Sigmoid colon (tissue), 7 donors: ENCODE data around the gene MEIS1. TPM values are rescaled to one million over a fixed set of nuclear protein-coding genes. Genes with fewer than 3 reads are reported as not detected.

Experiments
- DNase-seq: peaks from one replicate; pipeline ENCODE4 v3.0.0-alpha.2; 2019
- H3K27ac ChIP-seq, 4 donors: fragments of 200-600 bp; sonication (generic); one replicate each; pipeline ENCODE4 v1.5.1; 2016 to 2019; ENCODE audit warnings: mild to moderate bottlenecking in 1 of 4
- H3K27me3 ChIP-seq, 3 donors: fragments of 200-600 bp; sonication (generic); one replicate each; pipeline ENCODE4 v1.5.1; 2019; ENCODE audit warnings: mild to moderate bottlenecking in 1 of 3
- H3K36me3 ChIP-seq, 4 donors: fragments of 200-600 bp; sonication (generic); one replicate each; pipeline ENCODE4 v1.5.1; 2016 to 2019
- H3K4me1 ChIP-seq, 4 donors: fragments of 200-600 bp; sonication (generic); one replicate each; pipeline ENCODE4 v1.5.1; 2017 to 2019
- H3K4me3 ChIP-seq, 4 donors: fragments of 200-600 bp; sonication (generic); one replicate each; pipeline ENCODE4 v1.5.1; 2017 to 2019; ENCODE audit warnings: mild to moderate bottlenecking in 2 of 4, moderate library complexity in 1 of 4
- H3K9me3 ChIP-seq, 4 donors: fragments of 200-600 bp in 3 of 4; sonication (generic) in 3 of 4; one replicate each; pipeline versions ENCODE4 v1.5.1 to v1.6.1; 2013 to 2019
- CTCF ChIP-seq, 4 experiments: fragments of 450-650 bp in 3 of 4; fragments of 200-600 bp in 1 of 4; IDR thresholded peaks; one replicate each; pipeline ENCODE4 v1.5.1; 2016 to 2019; ENCODE audit warnings: antibody characterized with exemption in 4 of 4, mild to moderate bottlenecking in 3 of 4, moderate library complexity in 2 of 4
- EP300 ChIP-seq, 4 donors: sonication (generic); formaldehyde crosslinking; IDR thresholded peaks; one replicate each; pipeline ENCODE4 v1.6.1; 2017; ENCODE audit warnings: antibody characterized with exemption in 4 of 4
- POLR2A ChIP-seq, 2 donors: fragments of 450-650 bp; IDR thresholded peaks; one replicate each; pipeline ENCODE4 v1.6.1; 2016; ENCODE audit warnings: antibody characterized with exemption in 2 of 2, mild to moderate bottlenecking in 2 of 2, moderate library complexity in 2 of 2
- POLR2AphosphoS5 ChIP-seq, 4 donors: sonication (generic); formaldehyde crosslinking; IDR thresholded peaks; one replicate each; pipeline ENCODE4 v1.6.1; 2017; ENCODE audit warnings: antibody characterized with exemption in 4 of 4
- WGBS, 2 donors: extraction: QIAGEN DNeasy Blood & Tissue Kit; methylation state at CpG; one replicate each; pipeline ENCODE4 v1.1.7; 2013; 5-methylcytosine and 5-hydroxymethylcytosine counted together
- intact Hi-C: fragments of 100-400 bp; cut with DNase I; formaldehyde crosslinking; loops from one replicate; pipeline ENCODE4 v1.15.1; 2023
- polyA plus RNA-seq, 3 donors: library from polyadenylated mRNA; stranded (reverse); fragments of 200-250 nt; gene quantifications; one replicate each; pipeline ENCODE4 v1.2.3, GENCODE V29; 2013
- total RNA-seq, 4 donors: library from RNA; depleted of rRNA; stranded (reverse); fragments of >200 nt; gene quantifications; one replicate each; pipeline ENCODE4 v1.1.0, GENCODE V29; 2016
- donor health status: healthy with polysubstance abuse.
- donor health status: Bipolar disorder and iron deficiency.
- donor health status: healthy.

Gene MEIS1
- total and polyA plus RNA-seq, 7 donors = 2.8 to 144 (median 108) TPM

- H3K27ac ChIP-seq = peak overlapping the region; percentile 93 to 99 (median 98)
- intact Hi-C loops = loop anchor here (5.0 to 10.0 kb wide), 8 partner anchors 421 to 1411 kb away; partner anchors contain the start of gene ETAA1
- H3K4me1 ChIP-seq = peaks cover 0 to 47% (median 33%) of the 10 kb centered on the region in 4 donors
- TF ChIP-seq POLR2AphosphoS5 (IDR thresholded peaks at IDR 0.05) (peak in 1 of 4 donors; percentile 9), CTCF (IDR thresholded peaks at IDR 0.05) (no peak)
- peaks cover 0 to 2% (median 0%) of the 10 kb centered on the region in 3 donors for H3K27me3 ChIP-seq
- H3K9me3 ChIP-seq = no peaks in the 10 kb centered on the region
- no peaks in the 10 kb centered on the region for H3K36me3 ChIP-seq
- H3K4me3 ChIP-seq = peak overlapping the region in 3 of 4 donors; percentile 4 to 87 (median 84)
- DNase-seq = no peak
Observed at GRCh38 chr2:66431274-66431642, 3.7 kb upstream of the MEIS1 start.

GRCh38 chr2:66431846-66432587 lies 2.9 kb upstream of the MEIS1 start:
- Histone ChIP-seq H3K36me3 (no peaks in the 10 kb centered on the region), H3K27ac (peak overlapping the region; percentile 93 to 99 (median 98)), H3K9me3 (no peaks in the 10 kb centered on the region), H3K27me3 (no peaks in the 10 kb centered on the region), H3K4me1 (peaks cover 0 to 47% (median 29%) of the 10 kb centered on the region in 4 donors), H3K4me3 (peak overlapping the region; percentile 62 to 87 (median 84))
- no peak for TF ChIP-seq POLR2AphosphoS5 (IDR thresholded peaks at IDR 0.05)
- no peak for TF ChIP-seq POLR2A (IDR thresholded peaks at IDR 0.05)
- no peak for TF ChIP-seq CTCF (IDR thresholded peaks at IDR 0.05)
- TF ChIP-seq EP300 (IDR thresholded peaks at IDR 0.05) = no peak
- intact Hi-C loops = loop anchor here (2.0 to 10.0 kb wide), 10 partner anchors 420 to 1410 kb away; partner anchors contain the start of gene ETAA1
- 12 to 15% methylated on average over 39 of the region's 39 CpGs for WGBS, 2 donors
- DNase-seq = peak; percentile 70

- TF ChIP-seq POLR2A (IDR thresholded peaks at IDR 0.05) (peak; percentile 54 to 67), POLR2AphosphoS5 (IDR thresholded peaks at IDR 0.05) (peak; percentile 82 to 94 (median 87)), EP300 (IDR thresholded peaks at IDR 0.05) (peak in 1 of 4 donors; percentile 6), CTCF (IDR thresholded peaks at IDR 0.05) (peak in 2 of 4 experiments; percentile 10 to 21)
- WGBS, 2 donors = 2 to 5% methylated on average over 51 of the region's 51 CpGs
- Histone ChIP-seq H3K4me1 (peaks cover 0 to 40% (median 25%) of the 10 kb centered on the region in 4 donors), H3K4me3 (peak overlapping the region; percentile 62 to 87 (median 84)), H3K9me3 (no peaks in the 10 kb centered on the region), H3K27ac (peak overlapping the region; percentile 93 to 99 (median 98)), H3K27me3 (no peaks in the 10 kb centered on the region), H3K36me3 (peaks cover 0 to 4% (median under 1%) of the 10 kb centered on the region in 4 donors)
- peak; percentile 97 for DNase-seq
- intact Hi-C loops = loop anchor here (2.0 to 10.0 kb wide), 10 partner anchors 419 to 1409 kb away; partner anchors contain the start of gene ETAA1
Observed at GRCh38 chr2:66432801-66433694, 1.9 kb upstream of the MEIS1 start.

GRCh38 chr2:66433695-66433944 lies 1.3 kb upstream of the MEIS1 start:
- no peaks in the 10 kb centered on the region for H3K9me3 ChIP-seq
- peak overlapping the region; percentile 62 to 87 (median 84) for H3K4me3 ChIP-seq
- no peak for DNase-seq
- intact Hi-C loops = loop anchor here (2.0 to 10.0 kb wide), 10 partner anchors 419 to 1409 kb away; partner anchors contain the start of gene ETAA1
- H3K4me1 ChIP-seq = peaks cover 0 to 34% (median 22%) of the 10 kb centered on the region in 4 donors
- 0 to 1% methylated on average over 7 of the region's 7 CpGs for WGBS, 2 donors
- peaks cover 0 to 10% (median 3%) of the 10 kb centered on the region in 4 donors for H3K36me3 ChIP-seq
- no peak for TF ChIP-seq POLR2AphosphoS5 (IDR thresholded peaks at IDR 0.05)
- TF ChIP-seq EP300 (IDR thresholded peaks at IDR 0.05) = no peak
- no peak for TF ChIP-seq POLR2A (IDR thresholded peaks at IDR 0.05)
- no peak for TF ChIP-seq CTCF (IDR thresholded peaks at IDR 0.05)
- H3K27me3 ChIP-seq = no peaks in the 10 kb centered on the region
- peak overlapping the region; percentile 93 to 99 (median 98) for H3K27ac ChIP-seq
